IPS-NIHi11 (cell line): ENCODE data around the gene RNF7.
A peak's percentile ranks its signal among the peaks of the same experiment; 100 is the strongest.
"Not testable (repeated sequence)": the region's sequence is repeated elsewhere in the genome, so short reads cannot be mapped to it uniquely, and the experiment has no call there.

Source experiments
- DNase-seq: peaks from one replicate; pipeline ENCODE4 v3.0.0; 2012; ENCODE audit warnings: mixed read lengths, low spot score

The RNF7 gene

DNA sequence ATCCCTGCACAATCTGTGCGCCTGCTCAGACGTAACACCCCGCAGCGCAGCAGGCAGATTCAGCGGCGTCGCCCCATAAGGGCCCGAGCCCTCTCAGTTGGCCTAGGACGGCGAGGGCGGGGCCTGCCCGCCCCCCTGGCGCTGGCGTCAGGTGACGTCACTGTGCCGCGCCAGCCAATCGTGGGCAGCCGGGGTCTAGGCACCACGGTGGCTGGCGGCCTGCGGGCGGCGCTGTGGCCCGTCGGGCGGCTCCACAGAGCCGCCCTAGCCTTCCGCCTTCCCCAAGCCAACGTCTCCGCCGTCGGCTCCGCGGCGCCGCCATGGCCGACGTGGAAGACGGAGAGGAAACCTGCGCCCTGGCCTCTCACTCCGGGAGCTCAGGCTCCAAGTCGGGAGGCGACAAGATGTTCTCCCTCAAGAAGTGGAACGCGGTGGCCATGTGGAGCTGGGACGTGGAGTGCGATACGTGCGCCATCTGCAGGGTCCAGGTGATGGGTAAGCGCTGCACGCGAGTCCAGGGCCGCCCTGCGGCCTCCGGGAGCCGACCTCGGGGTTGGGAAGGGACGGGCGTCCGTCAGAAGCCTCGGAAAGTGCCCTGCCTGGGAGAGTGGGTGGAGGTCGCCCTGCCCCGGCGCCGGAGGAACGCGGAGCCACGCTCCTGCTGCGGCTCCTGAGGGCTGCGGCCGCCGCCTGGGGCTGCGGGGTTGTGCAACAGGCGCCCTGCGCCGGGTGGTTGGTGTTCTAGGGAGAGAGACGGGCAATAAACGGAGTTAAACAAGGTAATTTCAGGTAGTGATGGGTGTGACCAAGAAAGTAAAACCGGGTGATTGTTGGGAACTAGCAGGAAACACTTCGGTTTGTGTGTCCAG is at the start of gene RNF7:
Gene RNF7 (plus strand): TSS at position 277 of the 869 bp plus-strand sequence. CDS start 44 bp downstream, at position 321.
- DNase-seq = peak; percentile 98

DNA sequence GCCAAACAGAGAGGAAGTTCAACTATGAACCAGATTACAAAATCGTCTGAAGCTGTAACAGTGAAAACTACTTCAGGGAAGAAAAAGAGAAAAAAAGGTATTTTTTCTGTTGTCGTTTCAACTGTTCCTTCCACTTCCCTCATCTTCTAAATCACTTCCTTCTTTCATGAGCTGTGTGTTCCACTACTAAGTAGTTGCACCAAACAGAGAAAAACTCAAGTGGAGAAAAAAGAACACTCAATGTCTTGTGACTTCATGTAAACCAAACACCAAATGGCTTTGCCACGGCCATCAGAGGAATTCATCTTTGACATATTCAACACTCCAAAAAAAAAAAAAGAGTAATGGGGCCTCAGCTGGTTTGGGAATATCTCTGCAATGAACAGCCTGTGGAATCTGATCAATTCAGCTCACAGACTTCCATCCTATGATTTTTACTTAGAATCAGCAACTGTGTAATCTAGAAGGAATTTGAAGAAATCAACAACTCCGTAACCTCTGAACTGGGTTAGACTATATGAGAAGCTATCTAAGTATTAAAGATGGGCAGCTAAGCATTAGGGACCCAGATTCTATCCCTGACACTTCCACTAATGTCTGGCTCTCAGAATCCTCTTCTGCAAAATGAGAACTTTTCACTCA is 47.5 kb upstream of the RNF7 start:
- no peak for DNase-seq

DNA sequence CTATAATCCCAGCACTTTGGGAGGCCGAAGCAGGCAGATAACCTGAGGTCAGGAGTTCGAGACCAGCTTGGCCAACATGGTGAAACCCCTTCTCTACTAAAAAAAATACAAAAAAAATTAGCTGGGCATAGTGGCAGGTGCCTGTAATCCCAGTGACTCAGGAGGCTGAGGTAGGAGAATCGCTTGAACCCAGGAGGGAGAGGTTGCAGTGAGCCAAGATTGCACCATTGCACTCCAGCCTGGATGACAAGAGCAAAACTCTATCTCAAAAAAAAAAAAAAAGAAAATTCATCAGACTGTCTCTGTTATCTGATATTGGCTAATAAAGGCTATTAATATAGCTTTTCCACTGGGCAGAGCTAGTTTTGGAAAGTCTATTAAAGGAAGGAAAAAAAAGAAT is 46.6 kb upstream of the RNF7 start:
- not testable (repeated sequence) for DNase-seq

DNA sequence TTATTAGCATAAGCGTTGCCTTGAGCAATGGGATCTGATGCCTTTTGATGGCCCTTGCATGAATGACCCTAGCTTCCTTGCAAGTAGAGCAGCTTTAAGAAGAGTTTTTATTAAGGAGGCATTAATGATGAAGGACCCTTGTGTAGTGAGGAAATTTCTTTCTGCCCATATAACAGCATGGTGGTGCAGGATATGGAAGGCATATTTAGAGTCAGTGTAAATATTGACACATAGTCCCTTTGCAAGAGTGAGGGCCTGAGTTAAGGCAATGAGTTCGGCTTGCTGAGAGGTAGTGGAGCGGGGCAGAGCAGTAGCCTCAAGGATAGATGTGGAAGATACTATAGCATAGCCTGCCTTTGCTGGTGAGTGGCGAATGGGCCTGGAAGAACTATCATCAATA is 45.1 kb upstream of the RNF7 start:
- DNase-seq = not testable (repeated sequence)

DNA sequence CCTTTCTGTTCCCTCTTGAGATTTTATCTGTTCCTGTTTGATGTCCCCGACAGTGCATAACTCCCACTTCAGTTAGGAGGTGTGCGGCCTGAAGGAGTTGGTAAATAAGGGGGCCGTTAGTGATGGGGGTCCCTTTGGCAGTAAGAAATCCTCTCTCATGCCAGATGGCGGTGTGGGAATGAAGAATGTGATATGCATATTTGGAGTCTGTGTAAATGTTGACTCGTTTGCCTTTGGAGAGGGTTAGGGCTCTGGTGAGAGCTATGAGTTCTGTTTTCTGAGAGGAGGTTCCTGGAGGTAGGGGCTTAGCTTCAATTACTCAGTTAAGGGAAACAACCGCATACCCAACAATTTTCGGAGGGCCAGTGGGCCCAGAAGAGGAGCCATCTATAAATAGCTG is 38.8 kb upstream of the RNF7 start:
- DNase-seq = no peak

DNA sequence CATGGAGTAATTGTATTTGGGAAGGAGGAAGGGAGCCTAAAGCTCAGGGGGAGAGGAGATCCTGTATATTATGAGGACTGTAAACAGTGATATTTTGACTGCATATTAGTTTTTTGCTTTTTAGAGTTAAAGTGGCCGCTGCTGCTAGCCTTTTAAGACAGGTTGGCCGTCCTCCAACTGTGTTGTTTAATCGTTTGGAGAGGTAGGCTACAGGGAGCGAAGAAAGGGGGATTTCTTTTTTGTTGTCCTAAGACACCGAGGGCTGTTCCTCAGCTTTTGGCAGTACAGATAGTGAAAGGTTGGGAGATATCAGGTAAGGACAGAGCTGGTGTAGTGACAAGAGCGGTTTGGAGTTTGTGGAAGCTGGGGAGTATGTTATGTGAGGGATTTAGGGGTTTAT is 38.2 kb upstream of the RNF7 start:
- DNase-seq = no peak

DNA sequence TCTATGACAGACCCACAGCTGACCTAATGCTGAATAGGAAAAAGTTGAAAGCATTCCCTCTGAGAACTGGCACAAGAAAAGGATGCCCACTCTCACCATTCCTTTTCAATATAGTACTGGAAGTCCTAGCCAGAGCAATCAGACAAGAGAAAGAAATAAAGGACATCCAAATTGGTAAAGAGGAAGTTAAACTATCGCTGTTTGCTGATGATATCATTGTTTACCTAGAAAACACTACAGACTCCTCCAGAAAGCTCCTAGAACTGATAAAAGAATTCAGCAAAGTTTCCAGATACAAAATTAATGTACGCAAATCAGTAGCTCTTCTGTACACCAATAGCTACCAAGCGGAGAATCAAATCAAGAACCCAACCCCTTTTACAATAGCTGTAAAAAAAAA is 34.7 kb upstream of the RNF7 start:
- not testable (repeated sequence) for DNase-seq

DNA sequence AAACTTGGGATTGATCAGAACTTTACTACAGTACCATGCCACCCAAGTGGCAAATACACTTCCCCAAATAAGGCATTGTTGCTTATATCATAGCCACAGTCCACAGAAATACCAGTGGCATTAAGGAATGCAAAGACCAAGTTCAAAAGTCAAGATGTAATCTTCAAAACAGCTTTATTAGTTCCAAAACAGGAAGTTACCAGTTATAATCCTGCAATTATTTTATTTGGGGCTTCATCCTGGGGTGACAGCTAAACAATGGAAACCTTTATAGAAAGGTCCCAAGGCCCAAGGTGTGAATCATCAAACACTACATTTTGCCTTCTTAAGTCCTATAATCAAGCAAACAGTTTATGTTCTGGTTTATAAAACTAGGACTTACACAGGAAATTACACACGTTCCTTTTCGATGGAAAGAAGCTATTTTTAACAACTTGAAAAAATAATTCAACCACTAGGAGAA is 30.3 kb upstream of the RNF7 start:
- no peak for DNase-seq

DNA sequence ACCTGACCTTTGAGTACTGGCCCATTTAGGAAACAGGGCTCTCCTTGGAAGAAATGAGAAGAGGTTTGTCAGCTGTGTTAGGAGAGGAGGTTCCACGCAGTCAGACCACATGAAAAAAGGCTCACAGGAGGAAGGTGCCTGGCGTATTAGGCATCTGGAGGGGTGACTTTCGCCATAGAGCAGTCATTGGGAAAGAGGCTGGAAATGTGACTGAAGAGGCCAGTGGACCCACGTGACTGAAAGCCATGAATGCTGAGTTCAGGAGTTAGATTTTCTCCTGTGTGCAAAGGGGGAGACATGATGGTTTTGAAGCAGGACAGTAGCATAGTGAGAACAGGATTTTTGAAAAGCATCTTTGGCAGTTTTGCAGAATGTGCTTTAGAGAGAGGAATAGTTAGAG is 29.7 kb upstream of the RNF7 start:
- no peak for DNase-seq

DNA sequence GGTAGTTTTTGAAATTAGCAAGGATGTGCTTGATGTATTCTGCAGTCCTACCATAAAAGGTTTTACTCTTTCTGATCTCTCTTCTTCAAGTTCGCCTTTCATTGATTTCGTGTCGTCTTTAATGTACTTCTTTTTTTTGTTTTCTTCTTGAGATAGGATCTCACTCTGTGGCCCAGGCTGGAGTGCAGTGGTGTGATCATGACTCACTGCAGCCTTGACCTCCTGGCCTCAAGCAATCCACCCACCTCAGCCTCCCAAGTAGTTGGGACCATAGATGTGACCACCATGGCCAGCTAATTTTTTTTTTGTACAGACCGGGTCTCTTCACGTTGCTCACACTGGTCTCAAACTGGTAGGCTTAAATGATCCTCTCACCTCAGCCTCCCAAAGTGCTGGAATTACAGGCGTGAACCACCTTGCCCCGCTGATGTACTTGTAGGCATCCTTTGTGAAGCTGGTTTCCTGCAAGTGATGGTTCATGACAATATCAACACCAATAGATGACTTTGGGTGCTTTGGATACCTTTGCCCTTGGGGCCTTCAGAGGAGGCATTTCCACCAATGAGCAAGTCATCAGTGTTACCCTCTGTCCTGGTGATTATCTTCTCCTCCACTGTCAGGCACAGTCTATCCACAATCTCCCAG is 28.9 kb upstream of the RNF7 start:
- no peak for DNase-seq

DNA sequence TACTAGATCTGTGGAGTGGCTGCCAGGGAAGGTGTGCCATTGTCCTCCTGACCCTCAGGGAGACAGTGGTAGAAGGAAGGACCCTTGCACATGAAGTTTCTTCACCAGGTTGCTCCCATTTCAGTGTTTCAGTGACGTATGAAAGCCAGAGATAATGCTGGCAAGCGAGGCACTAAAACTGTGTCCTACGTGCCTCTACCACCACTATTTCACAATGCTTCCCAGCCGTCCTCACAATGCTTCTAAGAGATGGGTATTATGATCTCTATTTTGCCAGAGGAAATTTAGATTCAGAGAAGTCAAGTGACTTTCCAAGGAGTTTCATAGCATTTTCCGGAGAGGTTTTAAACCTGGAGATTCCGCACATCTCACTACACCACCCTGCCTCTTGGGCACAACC is 28.0 kb upstream of the RNF7 start:
- DNase-seq = no peak

DNA sequence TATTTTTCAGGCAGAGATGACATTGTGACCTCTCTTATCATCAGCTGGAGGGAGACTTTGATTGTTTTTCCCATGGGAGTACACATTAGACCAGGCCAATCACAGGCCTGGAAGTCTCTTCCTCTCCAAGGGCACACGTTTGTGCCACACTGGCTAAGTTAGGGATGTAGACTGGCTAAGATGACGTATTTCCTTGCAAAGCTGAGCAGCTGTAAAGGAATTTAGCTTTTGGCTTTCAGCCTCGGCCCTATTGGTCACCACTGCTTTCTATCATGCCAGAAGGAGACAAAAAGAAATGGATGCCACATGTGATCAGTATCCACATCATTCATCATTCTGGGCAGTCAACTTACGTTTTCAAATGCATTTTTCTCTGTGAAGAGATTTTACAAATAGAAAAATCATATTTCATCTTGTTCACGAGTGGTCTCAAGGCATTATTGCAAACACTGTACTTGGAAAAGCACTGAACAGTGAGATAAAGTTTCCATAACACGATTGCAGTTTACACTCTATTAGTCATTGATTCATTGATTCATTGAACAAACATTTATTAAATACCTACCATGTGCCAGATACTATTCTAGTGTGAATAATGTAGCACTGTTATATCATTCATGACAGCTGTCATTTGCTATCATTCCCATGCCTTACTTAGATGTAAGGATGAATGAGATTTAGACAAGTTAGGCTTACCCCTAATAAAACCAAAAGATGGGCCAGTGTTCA is 27.0 kb upstream of the RNF7 start:
- no peak for DNase-seq

DNA sequence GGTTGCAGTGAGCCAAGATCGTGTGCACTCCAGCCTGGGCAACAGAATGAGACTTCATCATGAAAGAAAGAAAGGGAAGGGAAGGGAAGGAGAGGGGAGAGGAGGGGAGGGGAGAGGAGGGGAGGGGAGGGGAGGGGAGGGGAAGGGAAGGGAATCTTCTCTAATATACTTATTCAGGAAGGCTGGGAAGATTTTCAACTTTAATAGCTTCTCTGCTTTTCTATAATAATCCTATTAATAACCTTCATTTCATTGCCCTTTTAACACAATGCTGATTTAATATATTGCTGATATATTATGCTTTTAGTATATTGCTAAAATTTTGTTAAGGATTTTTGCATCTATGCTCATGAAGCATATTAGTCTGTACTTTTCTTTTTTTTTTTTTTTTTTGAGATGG is 23.4 kb upstream of the RNF7 start:
- DNase-seq = no peak

DNA sequence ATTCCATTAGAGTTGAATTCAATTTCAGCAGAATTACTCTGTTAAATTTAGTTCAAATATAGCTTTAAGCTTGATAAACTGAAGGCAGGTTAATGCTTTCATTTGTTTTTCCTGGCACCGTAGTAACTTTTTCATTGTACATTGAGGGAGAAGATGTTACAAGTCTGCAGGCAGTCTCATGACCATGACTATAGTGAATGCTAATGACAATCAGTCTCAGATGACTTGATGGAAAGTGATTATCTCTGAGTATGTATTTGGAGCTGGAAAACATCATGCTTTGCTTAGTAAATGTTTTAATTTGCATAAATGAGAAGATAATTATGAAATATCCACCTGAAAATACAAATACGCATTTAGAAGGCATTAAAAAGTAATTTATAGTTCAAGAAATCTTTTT is 16.0 kb upstream of the RNF7 start:
- no peak for DNase-seq

DNA sequence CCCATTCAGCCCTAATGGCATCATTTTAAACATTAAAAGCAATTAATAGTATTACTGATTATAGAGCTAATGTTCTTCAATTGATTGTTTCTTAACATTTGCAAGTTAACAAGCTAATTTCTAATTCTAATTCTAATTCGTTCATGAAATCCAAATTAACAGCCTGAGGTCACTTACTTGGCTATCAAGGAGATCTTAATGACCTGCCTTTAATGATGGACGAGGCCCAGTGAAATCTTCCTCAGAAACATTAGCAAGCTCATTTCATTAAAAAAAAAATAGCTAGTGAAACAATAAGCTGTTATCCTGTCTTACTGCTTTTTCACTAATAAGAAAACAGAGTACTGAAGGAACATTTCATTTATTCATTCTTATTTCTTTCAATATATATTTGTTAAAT is 15.4 kb upstream of the RNF7 start:
- DNase-seq = no peak

DNA sequence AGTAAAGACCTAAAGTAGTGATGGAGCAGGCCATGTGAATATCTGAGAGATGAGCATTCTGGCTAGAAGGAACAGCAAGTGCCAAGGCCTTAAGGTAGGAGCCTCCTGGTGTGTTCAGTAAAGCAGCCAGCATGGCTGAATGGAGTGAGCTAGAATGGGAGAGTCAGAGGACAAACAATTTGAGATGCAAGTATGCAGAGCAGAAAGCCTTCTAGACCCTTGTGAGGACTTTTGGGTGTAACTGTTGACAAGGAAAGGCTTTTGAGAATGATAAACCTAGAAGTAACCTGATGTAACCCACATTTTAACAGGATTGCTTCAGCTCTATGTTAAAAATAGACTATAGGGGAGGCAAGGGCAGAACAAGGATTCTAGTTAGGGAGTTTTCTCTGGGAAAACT is 14.8 kb upstream of the RNF7 start:
- DNase-seq = no peak

DNA sequence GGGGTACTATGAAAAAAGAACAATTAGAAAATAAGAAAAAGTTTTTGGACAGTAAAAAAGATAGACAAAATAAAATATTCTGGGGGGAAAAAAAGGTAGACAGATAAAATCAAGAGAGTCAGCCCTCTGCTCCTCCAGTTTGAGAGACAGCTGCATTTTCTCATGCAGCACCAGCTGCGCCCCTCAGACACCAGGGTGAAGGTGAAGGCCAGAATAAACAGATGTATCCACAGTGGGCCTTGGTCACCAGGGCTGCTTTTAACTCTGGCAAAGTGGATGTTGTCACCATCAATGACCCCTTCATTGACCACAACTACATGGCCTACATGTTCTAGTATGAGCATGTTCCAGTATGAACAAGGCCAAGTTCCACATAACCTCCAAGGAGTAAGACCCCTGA is 13.9 kb upstream of the RNF7 start:
- DNase-seq = no peak

DNA sequence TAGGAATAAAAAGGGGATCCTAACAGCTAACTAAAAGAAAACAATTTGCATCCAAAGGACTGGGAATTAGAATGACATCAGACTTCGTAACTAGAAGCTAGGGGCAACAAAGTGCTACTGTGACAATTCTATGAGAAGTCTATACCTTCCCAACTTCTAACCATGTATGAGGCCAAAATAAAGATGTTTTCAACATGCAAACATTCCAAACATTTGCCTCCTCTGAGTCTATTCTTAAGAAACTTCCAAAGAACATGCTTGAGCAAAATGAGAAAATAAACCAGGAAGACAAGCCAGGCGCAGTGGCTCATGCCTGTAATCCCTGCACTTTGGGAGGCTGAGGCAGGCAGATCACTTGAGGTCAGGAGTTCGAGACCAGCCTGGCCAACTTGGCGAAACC is 13.1 kb upstream of the RNF7 start:
- no peak for DNase-seq

DNA sequence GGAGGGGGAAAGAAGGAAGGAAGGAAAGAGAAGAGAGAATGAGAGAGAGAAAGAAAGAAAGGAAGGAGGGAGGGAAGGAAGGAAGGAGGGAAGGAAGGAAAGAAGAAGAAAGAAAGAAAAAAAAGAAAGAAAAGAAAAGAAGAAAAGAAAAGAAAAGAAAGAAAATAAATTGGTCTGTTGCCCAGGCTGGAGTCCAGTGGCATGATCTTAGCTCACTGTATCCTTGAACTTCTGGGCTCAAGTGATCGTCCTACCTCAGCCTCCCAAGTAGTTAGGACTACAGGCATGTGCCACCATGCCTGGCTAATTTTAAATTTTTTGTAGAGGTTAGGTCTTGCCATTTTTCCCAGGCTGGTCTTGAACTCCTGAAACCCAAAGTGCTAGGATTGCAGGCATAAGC is 11.6 kb upstream of the RNF7 start:
- no peak for DNase-seq

DNA sequence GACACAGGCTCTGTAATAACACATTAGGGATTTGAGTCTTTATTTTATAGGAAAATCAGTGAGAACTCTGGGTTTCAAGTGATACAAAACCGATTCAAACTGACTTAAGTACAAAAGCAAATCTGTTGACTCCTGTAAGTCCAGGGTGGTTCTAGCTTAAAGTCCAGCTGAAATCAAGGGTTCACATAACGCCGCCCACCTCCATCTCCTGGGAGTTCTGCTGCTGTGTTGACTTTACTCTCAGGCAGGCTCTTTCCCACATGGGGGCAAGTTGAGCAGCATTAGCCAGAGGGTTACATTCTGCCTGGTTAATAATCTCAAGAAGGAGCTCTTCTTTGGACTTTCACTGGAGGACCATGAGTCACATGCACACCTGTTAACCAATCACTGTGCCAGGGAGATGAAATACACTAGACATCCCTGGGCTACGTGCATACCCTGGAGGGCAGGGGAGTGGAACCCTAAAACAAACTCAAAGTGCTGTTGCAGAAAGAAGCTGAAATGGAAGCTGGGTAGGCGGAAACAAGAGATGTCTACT is 9.7 kb upstream of the RNF7 start:
- DNase-seq = no peak

DNA sequence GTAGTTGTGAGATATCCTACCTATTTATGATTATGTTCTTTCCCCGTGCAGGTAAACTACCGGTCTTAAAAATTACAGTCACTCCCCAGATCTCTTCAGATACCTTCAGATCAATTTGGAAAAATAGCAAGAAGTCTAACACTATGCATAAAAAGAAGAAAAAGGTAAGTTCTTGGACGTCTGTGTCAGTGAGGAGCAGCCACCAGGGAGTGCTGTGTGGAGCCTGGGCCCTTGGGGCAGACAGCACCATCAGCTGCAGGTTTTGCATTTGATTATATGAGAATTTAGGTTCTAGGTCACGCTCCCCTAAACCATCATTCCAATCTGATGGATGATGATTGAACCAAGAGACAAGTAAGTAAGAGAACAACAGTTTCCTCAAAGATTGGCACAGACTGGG is 8.9 kb upstream of the RNF7 start:
- no peak for DNase-seq

DNA sequence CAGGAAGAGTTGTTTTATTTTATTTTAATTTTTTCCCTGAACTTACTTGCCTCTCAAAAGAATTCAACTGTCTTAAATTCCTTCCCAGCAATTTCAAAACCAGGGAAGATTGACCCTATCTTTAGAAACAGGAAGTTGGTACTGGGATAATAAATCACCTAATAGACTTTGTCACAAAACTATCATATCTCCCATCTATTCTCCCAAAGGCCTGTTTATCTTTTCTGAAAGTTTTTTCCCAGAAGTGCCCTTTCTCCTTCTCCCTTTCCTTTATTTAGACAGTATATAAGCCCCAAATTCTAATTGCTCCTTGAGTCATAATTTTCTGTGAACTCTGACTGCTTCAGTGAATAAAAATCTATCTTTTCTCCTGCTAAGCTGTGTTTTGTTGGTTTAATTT is 2.9 kb upstream of the RNF7 start:
- no peak for DNase-seq
